Chondrocyte (in vitro differentiated cells): Measurements from ENCODE around the gene KIF23. TPM values are rescaled to one million over a fixed set of nuclear protein-coding genes. Genes with fewer than 3 reads are reported as not detected.
A peak's percentile ranks its signal among the peaks of the same experiment; 100 is the strongest.

Experiments
- DNase-seq: peaks from one replicate; pipeline ENCODE4 v3.0.0; 2021; ENCODE audit warnings: mixed read lengths, low spot score
- H3K27ac Mint-ChIP-seq: one replicate; pipeline ENCODE4 v1.8.0; 2021; ENCODE audit warnings: mild to moderate bottlenecking, moderate library complexity, mixed read lengths; ENCODE audit not compliant: unreplicated experiment
- H3K27me3 Mint-ChIP-seq: 2 replicates; pipeline ENCODE4 v1.8.0; 2021; ENCODE audit warnings: low read depth, mixed read lengths
- H3K36me3 Mint-ChIP-seq: 2 replicates; pipeline ENCODE4 v1.8.0; 2021; ENCODE audit warnings: low read depth, mixed read lengths
- H3K4me1 Mint-ChIP-seq: 2 replicates; pipeline ENCODE4 v1.8.0; 2021; ENCODE audit warnings: low read depth, mild to moderate bottlenecking, mixed read lengths
- H3K4me3 Mint-ChIP-seq: one replicate; pipeline ENCODE4 v1.8.0; 2021; ENCODE audit warnings: mild to moderate bottlenecking, moderate library complexity, mixed read lengths; ENCODE audit not compliant: unreplicated experiment
- H3K9me3 Mint-ChIP-seq: 2 replicates; pipeline ENCODE4 v1.8.0; 2021; ENCODE audit warnings: low read depth, mixed read lengths
- total RNA-seq: library from RNA; stranded (reverse); gene quantifications from 3 replicates; pipeline ENCODE4 v1.2.1, GENCODE V29; 2021
- TF ChIP-seq, protein P1 (sequence below): fragments of 200-600 bp; sonication (generic); IDR thresholded peaks from 2 replicates; pipeline ENCODE4 v1.5.0; 2021; ENCODE audit warnings: antibody characterized with exemption, mild to moderate bottlenecking, moderate library complexity

KIF23 gene
- total RNA-seq, 1 donor from 2014 or later, result 13.5 TPM

DNA sequence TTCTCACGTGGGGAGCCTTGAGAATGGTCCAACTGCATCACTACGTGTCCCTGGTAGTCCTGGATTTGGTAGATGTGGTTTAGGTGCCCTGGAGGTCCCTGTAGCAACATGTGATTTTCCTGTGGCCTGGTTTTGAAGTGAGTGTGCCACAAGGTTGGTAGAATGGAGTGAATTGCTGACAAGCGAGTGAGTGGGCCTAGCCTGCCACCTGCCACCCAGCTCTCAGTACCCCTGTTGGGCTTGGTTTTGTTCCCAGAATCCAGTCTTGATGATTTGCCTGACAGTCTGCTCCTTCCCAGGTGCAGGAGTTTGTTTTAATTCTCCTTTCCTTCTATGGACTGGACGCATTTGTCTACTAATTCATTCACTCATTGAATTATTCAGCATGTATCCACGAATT lies 57.9 kb downstream of the KIF23 start:
- no peak overlapping the region for H3K4me3 Mint-ChIP-seq
- TF ChIP-seq, protein P1, sequence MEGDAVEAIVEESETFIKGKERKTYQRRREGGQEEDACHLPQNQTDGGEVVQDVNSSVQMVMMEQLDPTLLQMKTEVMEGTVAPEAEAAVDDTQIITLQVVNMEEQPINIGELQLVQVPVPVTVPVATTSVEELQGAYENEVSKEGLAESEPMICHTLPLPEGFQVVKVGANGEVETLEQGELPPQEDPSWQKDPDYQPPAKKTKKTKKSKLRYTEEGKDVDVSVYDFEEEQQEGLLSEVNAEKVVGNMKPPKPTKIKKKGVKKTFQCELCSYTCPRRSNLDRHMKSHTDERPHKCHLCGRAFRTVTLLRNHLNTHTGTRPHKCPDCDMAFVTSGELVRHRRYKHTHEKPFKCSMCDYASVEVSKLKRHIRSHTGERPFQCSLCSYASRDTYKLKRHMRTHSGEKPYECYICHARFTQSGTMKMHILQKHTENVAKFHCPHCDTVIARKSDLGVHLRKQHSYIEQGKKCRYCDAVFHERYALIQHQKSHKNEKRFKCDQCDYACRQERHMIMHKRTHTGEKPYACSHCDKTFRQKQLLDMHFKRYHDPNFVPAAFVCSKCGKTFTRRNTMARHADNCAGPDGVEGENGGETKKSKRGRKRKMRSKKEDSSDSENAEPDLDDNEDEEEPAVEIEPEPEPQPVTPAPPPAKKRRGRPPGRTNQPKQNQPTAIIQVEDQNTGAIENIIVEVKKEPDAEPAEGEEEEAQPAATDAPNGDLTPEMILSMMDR, result no peak
- H3K9me3 Mint-ChIP-seq, result no peaks in the 10 kb centered on the region
- no peak overlapping the region for H3K27ac Mint-ChIP-seq
- H3K36me3 Mint-ChIP-seq, result no peaks in the 10 kb centered on the region
- H3K4me1 Mint-ChIP-seq, result peaks cover 6% of the 10 kb centered on the region
- DNase-seq, result no peak
- H3K27me3 Mint-ChIP-seq, result no peaks in the 10 kb centered on the region

DNA sequence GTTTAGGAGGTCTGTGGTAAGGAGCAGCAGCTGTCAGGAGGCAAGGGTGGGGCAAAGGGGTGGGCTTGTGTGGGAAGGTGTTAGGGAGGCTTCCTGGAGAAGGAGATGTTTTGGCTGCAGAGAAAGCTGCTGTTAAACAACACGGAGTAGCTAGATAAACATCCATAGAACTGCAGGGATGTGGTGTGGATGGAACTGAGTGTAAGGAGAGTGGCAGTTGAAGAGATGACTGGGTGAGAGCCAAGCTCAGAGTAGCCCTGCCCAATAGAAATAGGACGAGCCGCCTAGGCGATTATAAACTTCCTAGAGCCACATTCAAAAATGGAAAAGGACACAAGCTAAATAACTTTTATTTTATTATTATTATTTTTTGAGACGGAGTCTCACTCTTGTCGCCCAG lies 58.4 kb downstream of the KIF23 start:
- Mint-ChIP-seq H3K36me3 (no peaks in the 10 kb centered on the region), H3K27ac (no peak overlapping the region), H3K4me1 (peaks cover 6% of the 10 kb centered on the region), H3K27me3 (no peaks in the 10 kb centered on the region), H3K9me3 (no peaks in the 10 kb centered on the region), H3K4me3 (no peak overlapping the region)
- no peak for DNase-seq
- TF ChIP-seq, protein P1, result no peak

DNA sequence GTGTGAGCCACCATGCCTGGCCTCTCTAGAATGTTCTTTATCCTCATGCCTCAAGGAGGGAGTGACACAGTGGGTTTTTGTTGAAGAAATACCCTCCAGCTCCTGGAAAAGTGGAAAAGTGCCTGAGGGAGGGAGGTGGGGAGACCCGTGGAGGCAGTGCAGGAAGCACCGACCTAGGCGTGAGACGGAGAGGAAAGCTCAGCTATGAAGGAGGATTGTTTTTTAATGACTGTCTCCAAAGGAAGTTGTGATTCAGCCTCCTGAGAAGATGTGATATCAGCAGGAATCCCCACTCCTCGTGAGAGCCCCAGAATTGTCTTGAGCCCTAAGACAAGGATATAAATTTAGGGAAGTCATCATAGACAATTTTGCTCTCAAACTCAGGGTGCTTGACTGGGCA lies 60.1 kb downstream of the KIF23 start:
- no peak overlapping the region for H3K4me3 Mint-ChIP-seq
- H3K27me3 Mint-ChIP-seq, result no peaks in the 10 kb centered on the region
- TF ChIP-seq, protein P1, result no peak
- H3K4me1 Mint-ChIP-seq, result peaks cover 3% of the 10 kb centered on the region
- H3K27ac Mint-ChIP-seq, result no peak overlapping the region
- no peaks in the 10 kb centered on the region for H3K9me3 Mint-ChIP-seq
- H3K36me3 Mint-ChIP-seq, result no peaks in the 10 kb centered on the region
- no peak for DNase-seq

DNA sequence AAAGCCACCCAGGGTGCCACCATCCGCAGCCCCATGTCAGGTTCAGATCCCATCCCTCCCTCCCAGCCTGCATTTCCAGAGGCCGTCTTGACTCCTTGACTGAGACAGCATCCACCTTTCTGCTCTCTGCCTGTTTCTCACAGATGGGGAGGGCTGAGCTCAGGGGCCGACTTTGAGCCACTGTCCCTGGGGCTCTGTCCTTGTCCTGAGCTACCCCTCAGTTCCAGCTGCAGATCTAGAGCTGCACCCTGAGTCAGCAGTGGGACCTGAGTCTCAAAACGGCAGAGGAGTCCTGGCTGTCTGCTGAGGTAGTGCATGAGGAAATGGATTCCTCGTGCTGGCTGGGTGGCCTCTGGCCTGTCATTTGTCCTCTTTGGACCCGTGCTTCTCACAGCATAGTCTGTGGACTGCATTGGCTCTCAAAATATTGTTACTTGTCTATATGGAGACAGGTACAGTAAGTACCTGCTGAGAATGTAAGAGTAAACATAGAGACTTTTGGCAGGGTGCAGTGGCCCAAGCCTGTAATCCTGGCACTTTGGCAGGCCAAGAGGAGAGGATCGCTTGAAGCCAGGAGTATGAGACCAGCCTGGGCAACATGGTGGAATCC lies 60.8 kb downstream of the KIF23 start:
- H3K4me1 Mint-ChIP-seq, result peaks cover 3% of the 10 kb centered on the region
- peaks cover 1% of the 10 kb centered on the region for H3K27me3 Mint-ChIP-seq
- H3K4me3 Mint-ChIP-seq, result no peak overlapping the region
- no peak for DNase-seq
- H3K27ac Mint-ChIP-seq, result no peak overlapping the region
- TF ChIP-seq, protein P1, result no peak
- H3K9me3 Mint-ChIP-seq, result peaks cover 2% of the 10 kb centered on the region
- peaks cover 2% of the 10 kb centered on the region for H3K36me3 Mint-ChIP-seq

DNA sequence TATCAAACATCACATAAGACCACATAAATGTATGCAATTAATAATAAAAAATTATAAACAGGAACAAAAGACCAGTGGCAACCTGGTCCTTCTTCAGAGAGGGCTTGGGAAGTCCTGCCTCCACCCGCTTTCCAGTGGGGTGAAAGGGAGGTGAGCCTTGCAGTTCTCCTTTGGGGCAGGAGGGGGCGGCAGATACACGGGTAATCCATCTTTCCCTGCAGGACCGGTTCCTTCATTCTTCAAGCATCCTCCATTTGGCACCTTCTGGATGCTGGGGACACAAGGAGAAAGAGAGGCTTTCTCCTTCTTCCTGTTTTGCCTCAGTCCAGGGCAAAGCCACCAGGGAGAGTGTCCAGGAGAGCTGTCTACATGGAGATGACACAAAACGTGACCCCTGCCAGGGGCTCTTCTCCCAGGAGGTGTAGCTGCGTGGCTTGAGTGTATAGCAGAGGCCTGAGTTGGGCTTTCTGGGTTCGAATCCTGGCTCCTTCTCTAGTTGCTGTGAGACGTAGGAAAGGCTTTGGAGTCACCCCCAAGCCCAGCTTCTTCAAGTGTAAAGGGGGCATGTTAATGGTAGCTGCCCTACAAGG lies 61.7 kb downstream of the KIF23 start:
- TF ChIP-seq, protein P1, result peak; percentile 94
- peaks cover 4% of the 10 kb centered on the region for H3K36me3 Mint-ChIP-seq
- DNase-seq, result no peak
- H3K27ac Mint-ChIP-seq, result no peak overlapping the region
- peaks cover 7% of the 10 kb centered on the region for H3K9me3 Mint-ChIP-seq
- H3K4me1 Mint-ChIP-seq, result peaks cover 3% of the 10 kb centered on the region
- H3K27me3 Mint-ChIP-seq, result peaks cover 1% of the 10 kb centered on the region
- H3K4me3 Mint-ChIP-seq, result no peak overlapping the region
